NT2/D1 (cell line): ENCODE measurements around the gene LONRF3.

ENCODE experiments used
- YY1 ChIP-seq: IDR thresholded peaks from 2 replicates; pipeline ENCODE4 v1.6.1; 2011; ENCODE audit not compliant: insufficient read length, insufficient read depth
- ZNF274 ChIP-seq: IDR thresholded peaks from 2 replicates; pipeline ENCODE4 v1.6.1; 2011; ENCODE audit warnings: mild to moderate bottlenecking, low read depth, low read length

- TF ChIP-seq YY1, result no peak
- TF ChIP-seq ZNF274, result no peak
Measured at GRCh38 chrX:119067023-119067739, 92.8 kb downstream of the LONRF3 start.
